22Rv1 (cell line): Measurements from ENCODE around the gene PTH2.

Experiments used
- ZFX ChIP-seq: fragments of 450-650 bp; IDR thresholded peaks from 2 replicates; pipeline ENCODE4 v1.6.1; 2017; ENCODE audit warnings: antibody characterized with exemption, borderline replicate concordance
- TF ChIP-seq, protein P1 (sequence below): fragments of 450-650 bp; IDR thresholded peaks from 2 replicates; pipeline ENCODE4 v1.5.1; 2017; ENCODE audit warnings: mild to moderate bottlenecking

- TF ChIP-seq, protein P1, sequence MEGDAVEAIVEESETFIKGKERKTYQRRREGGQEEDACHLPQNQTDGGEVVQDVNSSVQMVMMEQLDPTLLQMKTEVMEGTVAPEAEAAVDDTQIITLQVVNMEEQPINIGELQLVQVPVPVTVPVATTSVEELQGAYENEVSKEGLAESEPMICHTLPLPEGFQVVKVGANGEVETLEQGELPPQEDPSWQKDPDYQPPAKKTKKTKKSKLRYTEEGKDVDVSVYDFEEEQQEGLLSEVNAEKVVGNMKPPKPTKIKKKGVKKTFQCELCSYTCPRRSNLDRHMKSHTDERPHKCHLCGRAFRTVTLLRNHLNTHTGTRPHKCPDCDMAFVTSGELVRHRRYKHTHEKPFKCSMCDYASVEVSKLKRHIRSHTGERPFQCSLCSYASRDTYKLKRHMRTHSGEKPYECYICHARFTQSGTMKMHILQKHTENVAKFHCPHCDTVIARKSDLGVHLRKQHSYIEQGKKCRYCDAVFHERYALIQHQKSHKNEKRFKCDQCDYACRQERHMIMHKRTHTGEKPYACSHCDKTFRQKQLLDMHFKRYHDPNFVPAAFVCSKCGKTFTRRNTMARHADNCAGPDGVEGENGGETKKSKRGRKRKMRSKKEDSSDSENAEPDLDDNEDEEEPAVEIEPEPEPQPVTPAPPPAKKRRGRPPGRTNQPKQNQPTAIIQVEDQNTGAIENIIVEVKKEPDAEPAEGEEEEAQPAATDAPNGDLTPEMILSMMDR: no peak
- TF ChIP-seq ZFX: no peak
Observed at GRCh38 chr19:49425922-49426592, 2.8 kb upstream of the PTH2 start.
